Measurements from ENCODE around the gene CYP4V2.

DNA sequence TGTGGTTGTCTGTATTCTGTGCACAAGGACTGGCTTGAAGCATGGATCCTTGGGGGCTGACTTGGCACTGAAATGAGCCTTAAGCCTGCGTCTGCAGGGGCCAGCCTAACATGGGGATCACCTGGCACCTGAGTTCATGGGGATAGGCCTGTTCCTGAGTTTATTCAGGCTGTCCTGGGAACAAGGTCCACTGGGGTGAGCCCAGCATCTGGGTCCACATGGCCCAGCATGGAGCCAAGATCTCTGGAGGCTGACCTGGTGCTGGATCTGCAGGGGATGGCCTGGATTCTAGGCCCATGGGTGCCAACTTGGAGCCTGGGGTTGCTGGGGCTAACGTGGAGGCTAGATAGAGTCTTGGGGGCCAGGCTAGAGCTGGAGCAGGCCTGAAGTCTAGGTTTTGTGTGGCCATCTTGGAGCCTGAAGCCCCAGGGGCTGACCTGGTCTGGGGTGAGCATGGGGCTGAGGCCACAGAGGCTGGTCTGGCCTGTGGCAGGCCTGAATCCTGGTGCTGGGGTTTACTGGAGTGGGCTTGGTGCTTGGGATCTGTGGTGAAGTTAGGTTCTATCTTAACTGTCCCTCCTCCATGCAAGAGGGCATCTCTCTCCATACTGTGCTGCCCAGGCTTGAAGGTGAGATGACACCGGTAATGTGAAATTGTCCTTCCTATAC lies 35.3 kb downstream of the CYP4V2 start:
- TF ChIP-seq POLR2A (IDR thresholded peaks at IDR 0.05): no peak
- TF ChIP-seq, protein P1, sequence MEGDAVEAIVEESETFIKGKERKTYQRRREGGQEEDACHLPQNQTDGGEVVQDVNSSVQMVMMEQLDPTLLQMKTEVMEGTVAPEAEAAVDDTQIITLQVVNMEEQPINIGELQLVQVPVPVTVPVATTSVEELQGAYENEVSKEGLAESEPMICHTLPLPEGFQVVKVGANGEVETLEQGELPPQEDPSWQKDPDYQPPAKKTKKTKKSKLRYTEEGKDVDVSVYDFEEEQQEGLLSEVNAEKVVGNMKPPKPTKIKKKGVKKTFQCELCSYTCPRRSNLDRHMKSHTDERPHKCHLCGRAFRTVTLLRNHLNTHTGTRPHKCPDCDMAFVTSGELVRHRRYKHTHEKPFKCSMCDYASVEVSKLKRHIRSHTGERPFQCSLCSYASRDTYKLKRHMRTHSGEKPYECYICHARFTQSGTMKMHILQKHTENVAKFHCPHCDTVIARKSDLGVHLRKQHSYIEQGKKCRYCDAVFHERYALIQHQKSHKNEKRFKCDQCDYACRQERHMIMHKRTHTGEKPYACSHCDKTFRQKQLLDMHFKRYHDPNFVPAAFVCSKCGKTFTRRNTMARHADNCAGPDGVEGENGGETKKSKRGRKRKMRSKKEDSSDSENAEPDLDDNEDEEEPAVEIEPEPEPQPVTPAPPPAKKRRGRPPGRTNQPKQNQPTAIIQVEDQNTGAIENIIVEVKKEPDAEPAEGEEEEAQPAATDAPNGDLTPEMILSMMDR (IDR thresholded peaks at IDR 0.05 in 8 of 11, conservative IDR thresholded peaks at IDR 0.05 in 3 of 11): no peak
- no peak for TF ChIP-seq POLR2AphosphoS5 (IDR thresholded peaks at IDR 0.05)

Data from spleen (tissue), 7 donors.